ENCODE measurements around the gene PRKCE.

PRKCE gene

DNA sequence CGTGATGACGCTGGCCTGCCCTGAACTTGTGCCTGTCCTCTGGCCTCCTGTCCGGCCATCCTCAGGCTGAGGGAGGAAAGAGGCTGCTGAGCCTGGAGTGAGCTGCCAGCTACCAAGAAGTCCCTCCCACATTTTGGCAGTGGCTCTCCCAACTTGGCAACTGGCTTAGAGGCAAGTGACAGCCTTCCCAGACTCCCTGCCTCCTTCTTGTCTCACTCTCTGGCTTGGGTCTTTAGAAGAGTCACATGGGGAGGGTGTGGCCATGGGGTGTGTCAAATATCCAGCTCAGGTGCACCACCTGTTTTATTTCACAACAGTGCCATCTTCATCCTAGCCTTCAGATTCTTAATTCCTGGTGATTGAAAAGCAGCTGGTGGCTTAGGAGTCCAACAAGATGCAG, 222.9 kb downstream of the PRKCE start:
- Mint-ChIP-seq H3K27ac (no peak overlapping the region), H3K9me3 (peaks cover 30% of the 10 kb centered on the region), H3K4me3 (no peak overlapping the region), H3K4me1 (peaks cover 29% of the 10 kb centered on the region), H3K36me3 (ENCODE audit: low read depth) (peaks cover 10% of the 10 kb centered on the region), H3K27me3 (ENCODE audit: low read depth) (no peaks in the 10 kb centered on the region)
- TF ChIP-seq, protein P1, sequence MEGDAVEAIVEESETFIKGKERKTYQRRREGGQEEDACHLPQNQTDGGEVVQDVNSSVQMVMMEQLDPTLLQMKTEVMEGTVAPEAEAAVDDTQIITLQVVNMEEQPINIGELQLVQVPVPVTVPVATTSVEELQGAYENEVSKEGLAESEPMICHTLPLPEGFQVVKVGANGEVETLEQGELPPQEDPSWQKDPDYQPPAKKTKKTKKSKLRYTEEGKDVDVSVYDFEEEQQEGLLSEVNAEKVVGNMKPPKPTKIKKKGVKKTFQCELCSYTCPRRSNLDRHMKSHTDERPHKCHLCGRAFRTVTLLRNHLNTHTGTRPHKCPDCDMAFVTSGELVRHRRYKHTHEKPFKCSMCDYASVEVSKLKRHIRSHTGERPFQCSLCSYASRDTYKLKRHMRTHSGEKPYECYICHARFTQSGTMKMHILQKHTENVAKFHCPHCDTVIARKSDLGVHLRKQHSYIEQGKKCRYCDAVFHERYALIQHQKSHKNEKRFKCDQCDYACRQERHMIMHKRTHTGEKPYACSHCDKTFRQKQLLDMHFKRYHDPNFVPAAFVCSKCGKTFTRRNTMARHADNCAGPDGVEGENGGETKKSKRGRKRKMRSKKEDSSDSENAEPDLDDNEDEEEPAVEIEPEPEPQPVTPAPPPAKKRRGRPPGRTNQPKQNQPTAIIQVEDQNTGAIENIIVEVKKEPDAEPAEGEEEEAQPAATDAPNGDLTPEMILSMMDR (IDR thresholded peaks at IDR 0.05; ENCODE audit: unreplicated experiment in 3 of 3), result no peak

DNA sequence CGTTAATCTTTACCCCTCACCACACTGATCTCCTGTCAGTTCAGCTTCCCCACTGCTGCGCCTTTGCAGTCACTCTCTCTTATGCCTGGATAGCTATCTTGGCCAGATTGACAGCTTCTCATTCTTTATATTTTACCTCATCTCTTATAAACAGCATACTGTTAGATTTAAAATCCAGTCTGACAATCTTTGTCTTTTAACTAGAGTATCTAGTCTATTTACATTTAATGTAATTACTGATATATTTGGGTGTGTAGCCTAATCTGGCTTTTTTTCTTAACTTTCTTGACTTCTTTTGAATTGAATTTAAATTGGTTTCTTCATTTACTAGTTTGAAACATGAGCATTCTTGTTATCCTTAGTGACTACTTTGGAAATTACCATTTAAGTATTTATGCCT, 225.1 kb downstream of the PRKCE start:
- no peak overlapping the region for H3K4me3 Mint-ChIP-seq
- peaks cover 33% of the 10 kb centered on the region for H3K9me3 Mint-ChIP-seq
- no peaks in the 10 kb centered on the region for H3K27me3 Mint-ChIP-seq (ENCODE audit: low read depth)
- H3K36me3 Mint-ChIP-seq (ENCODE audit: low read depth), result peaks cover 14% of the 10 kb centered on the region
- peaks cover 16% of the 10 kb centered on the region for H3K4me1 Mint-ChIP-seq
- H3K27ac Mint-ChIP-seq, result no peak overlapping the region
- TF ChIP-seq, protein P1 (IDR thresholded peaks at IDR 0.05; ENCODE audit: unreplicated experiment in 3 of 3), result no peak

DNA sequence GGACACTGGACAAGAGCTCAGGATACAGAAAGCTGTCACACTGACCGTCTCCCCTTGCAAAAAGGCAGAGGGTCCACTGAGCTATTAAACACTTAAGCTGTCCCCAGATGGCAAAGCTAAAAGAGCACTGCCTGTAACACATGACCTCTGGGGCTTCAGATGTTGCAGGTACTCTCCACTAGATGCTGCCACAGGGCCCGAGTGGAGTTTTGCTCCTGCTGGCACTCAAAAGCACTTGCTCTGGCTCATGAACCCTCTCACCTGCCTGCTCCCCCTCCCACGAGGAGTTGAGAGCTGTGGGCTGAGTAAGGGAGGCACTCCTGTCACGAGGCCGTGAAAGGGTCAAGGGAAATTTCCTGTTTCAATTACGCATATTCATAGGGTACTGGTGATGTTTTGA, 227.9 kb downstream of the PRKCE start:
- no peaks in the 10 kb centered on the region for H3K27me3 Mint-ChIP-seq (ENCODE audit: low read depth)
- peaks cover 33% of the 10 kb centered on the region for H3K9me3 Mint-ChIP-seq
- no peak overlapping the region for H3K27ac Mint-ChIP-seq
- TF ChIP-seq, protein P1 (IDR thresholded peaks at IDR 0.05; ENCODE audit: unreplicated experiment in 3 of 3), result no peak
- H3K4me1 Mint-ChIP-seq, result peaks cover 28% of the 10 kb centered on the region
- no peak overlapping the region for H3K4me3 Mint-ChIP-seq
- H3K36me3 Mint-ChIP-seq (ENCODE audit: low read depth), result peaks cover 14% of the 10 kb centered on the region

DNA sequence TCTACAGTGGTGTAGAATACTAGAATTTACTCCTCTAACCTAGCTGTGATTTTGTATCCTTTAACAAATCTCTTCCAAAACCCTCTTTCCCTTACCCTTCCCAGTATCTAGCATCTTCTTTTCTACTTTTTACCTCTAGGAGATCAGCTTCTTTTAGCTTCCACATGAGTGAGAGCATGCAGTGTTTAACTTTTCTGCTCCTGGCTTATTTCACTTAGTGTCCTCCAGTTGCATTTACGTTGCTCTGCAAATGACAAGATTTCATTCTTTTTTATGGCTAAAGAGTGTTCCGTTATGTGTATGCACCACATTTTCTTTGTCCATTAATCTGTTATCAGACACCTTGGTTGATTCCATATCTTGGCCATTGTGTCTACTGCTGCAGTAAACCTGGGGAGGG, 228.5 kb downstream of the PRKCE start:
- Mint-ChIP-seq H3K27me3 (ENCODE audit: low read depth) (no peaks in the 10 kb centered on the region), H3K4me1 (peaks cover 33% of the 10 kb centered on the region), H3K27ac (no peak overlapping the region), H3K4me3 (no peak overlapping the region), H3K9me3 (peaks cover 32% of the 10 kb centered on the region), H3K36me3 (ENCODE audit: low read depth) (peaks cover 14% of the 10 kb centered on the region)
- TF ChIP-seq, protein P1 (IDR thresholded peaks at IDR 0.05; ENCODE audit: unreplicated experiment in 3 of 3), result no peak

DNA sequence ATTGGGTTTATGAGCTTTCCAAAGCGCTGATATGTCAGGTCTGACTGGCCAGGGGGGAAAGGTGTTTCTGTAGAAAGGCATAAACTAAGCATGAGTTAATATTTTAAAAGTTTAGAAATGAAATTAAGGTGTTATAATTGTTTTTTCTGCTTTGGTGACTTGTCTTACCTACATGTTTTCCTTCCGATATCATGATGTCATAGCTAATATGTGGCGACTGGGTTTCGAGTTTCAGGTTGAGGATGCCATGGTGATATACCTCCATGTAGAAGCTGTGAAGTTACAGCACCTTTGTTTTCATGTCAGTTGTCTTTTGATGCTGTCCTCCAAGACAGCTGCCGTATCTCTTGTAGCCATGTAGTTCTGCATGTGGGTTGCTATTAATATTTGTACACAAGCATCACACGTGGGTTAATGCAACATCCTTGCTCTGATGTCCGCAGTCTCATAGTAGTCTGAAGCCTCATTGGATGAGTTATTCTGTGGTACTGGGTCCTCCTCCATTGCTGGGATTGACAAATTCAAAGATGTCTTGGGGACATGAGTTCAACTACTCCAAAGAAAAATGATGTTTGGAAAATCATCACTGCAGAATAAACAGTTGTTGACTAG, 230.6 kb downstream of the PRKCE start:
- Mint-ChIP-seq H3K27me3 (ENCODE audit: low read depth) (no peaks in the 10 kb centered on the region), H3K27ac (peak overlapping the region in 2 of 3 experiments; percentile 81 to 91), H3K4me1 (peaks cover 55% of the 10 kb centered on the region)

More for the DNA sequence above, 230.6 kb downstream of the PRKCE start:
- H3K4me3 Mint-ChIP-seq, result no peak overlapping the region
- peaks cover 18% of the 10 kb centered on the region for H3K9me3 Mint-ChIP-seq
- TF ChIP-seq, protein P1 (IDR thresholded peaks at IDR 0.05; ENCODE audit: unreplicated experiment in 3 of 3), result no peak
- peaks cover 14% of the 10 kb centered on the region for H3K36me3 Mint-ChIP-seq (ENCODE audit: low read depth)

Measured in nephron (organoid).